ENCODE data around the gene AMPD3.

AMPD3 gene

GRCh38 chr11:10477690-10478046, 22.6 kb downstream of the AMPD3 start:
- no peak for DNase-seq (ENCODE audit: low read depth, low spot score)
- CTCF ChIA-PET: interaction anchor here (1.5 kb wide), 1 partner anchor 11 kb away, joined by 4 read pairs; no protein-coding TSS in a partner anchor
- no peak overlapping the region for H3K4me3 ChIP-seq (ENCODE audit: low read depth, low read length)
- POLR2A ChIA-PET: no interaction called here
- TF ChIP-seq, protein P1, sequence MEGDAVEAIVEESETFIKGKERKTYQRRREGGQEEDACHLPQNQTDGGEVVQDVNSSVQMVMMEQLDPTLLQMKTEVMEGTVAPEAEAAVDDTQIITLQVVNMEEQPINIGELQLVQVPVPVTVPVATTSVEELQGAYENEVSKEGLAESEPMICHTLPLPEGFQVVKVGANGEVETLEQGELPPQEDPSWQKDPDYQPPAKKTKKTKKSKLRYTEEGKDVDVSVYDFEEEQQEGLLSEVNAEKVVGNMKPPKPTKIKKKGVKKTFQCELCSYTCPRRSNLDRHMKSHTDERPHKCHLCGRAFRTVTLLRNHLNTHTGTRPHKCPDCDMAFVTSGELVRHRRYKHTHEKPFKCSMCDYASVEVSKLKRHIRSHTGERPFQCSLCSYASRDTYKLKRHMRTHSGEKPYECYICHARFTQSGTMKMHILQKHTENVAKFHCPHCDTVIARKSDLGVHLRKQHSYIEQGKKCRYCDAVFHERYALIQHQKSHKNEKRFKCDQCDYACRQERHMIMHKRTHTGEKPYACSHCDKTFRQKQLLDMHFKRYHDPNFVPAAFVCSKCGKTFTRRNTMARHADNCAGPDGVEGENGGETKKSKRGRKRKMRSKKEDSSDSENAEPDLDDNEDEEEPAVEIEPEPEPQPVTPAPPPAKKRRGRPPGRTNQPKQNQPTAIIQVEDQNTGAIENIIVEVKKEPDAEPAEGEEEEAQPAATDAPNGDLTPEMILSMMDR (IDR thresholded peaks at IDR 0.05; ENCODE audit: insufficient read depth, low read length, missing control alignments): no peak

- DNase-seq (ENCODE audit: low read depth, low spot score): no peak
- POLR2A ChIA-PET: no interaction called here
- H3K4me3 ChIP-seq (ENCODE audit: low read depth, low read length): no peak overlapping the region
These were observed 23.0 kb downstream of the AMPD3 start for GRCh38 chr11:10478066-10478465.

GRCh38 chr11:10478574-10479550, 23.8 kb downstream of the AMPD3 start:
- POLR2A ChIA-PET: no interaction called here
- TF ChIP-seq, protein P1 (IDR thresholded peaks at IDR 0.05; ENCODE audit: insufficient read depth, low read length, missing control alignments): no peak
- no peak for DNase-seq (ENCODE audit: low read depth, low spot score)
- H3K4me3 ChIP-seq (ENCODE audit: low read depth, low read length): no peak overlapping the region
- CTCF ChIA-PET: interaction anchor here (1.5 kb wide), 1 partner anchor 10 kb away, joined by 4 read pairs; no protein-coding TSS in a partner anchor

More at GRCh38 chr11:10478066-10478465, 23.0 kb downstream of the AMPD3 start:
- CTCF ChIA-PET: interaction anchor here (1.5 kb wide), 1 partner anchor 10 kb away, joined by 4 read pairs; no protein-coding TSS in a partner anchor
- TF ChIP-seq, protein P1 (IDR thresholded peaks at IDR 0.05; ENCODE audit: insufficient read depth, low read length, missing control alignments): no peak

DNA sequence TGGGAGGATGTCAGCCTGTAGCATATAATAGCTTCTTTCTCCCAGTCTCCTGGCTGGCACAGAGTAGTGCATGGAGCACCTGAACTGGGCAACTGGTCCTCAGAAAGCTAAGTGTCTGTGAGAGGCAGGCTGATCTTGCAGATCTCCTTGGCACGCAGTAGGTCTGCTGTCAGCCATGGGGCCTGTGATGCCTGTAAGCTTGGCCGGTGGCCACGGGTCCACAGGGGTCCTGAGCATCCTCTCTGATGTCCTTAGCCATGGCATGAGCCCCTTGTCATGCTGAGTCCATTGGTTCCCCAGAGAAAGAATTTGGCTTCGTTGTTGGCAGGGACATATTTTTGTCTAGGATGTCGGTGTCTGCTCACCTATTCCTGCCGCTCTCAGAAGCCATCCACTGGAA, 25.0 kb downstream of the AMPD3 start:
- POLR2A ChIA-PET: no interaction called here
- CTCF ChIA-PET: no interaction called here

GRCh38 chr11:10480760-10481159, 25.7 kb downstream of the AMPD3 start:
- no peak for DNase-seq (ENCODE audit: low read depth, low spot score)
- no peak overlapping the region for H3K4me3 ChIP-seq (ENCODE audit: low read depth, low read length)
- CTCF ChIA-PET: no interaction called here
- POLR2A ChIA-PET: no interaction called here
- TF ChIP-seq, protein P1 (IDR thresholded peaks at IDR 0.05; ENCODE audit: insufficient read depth, low read length, missing control alignments): no peak

More for the DNA sequence above, 25.0 kb downstream of the AMPD3 start:
- TF ChIP-seq, protein P1 (IDR thresholded peaks at IDR 0.05; ENCODE audit: insufficient read depth, low read length, missing control alignments): no peak
- DNase-seq (ENCODE audit: low read depth, low spot score): no peak
- H3K4me3 ChIP-seq (ENCODE audit: low read depth, low read length): no peak overlapping the region

GRCh38 chr11:10481560-10482349, 26.7 kb downstream of the AMPD3 start:
- no peak for DNase-seq (ENCODE audit: low read depth, low spot score)
- ChIA-PET CTCF (no interaction called here), POLR2A (no interaction called here)
- TF ChIP-seq, protein P1 (IDR thresholded peaks at IDR 0.05; ENCODE audit: insufficient read depth, low read length, missing control alignments): no peak
- no peak overlapping the region for H3K4me3 ChIP-seq (ENCODE audit: low read depth, low read length)

Data from AG04449 (cell line).